WTC11 (cell line): ENCODE results near the gene HOXB5. TPM values are rescaled to one million over a fixed set of nuclear protein-coding genes. Genes with fewer than 3 reads are reported as not detected.

Experiments used
- ATAC-seq: fragments of 200-7000 bp; cut with Tn5 transposase; 2 replicates; pipeline ENCODE4 v1.10.0; 2021; ENCODE audit warnings: mild to moderate bottlenecking, moderate library complexity
- CTCF ChIA-PET: fragments of 300-600 bp; sonication (Branson Sonifier 250); formaldehyde crosslinking; loops from one replicate; lab custom pipeline; 2021; ENCODE audit warnings: antibody characterized with exemption; lab: Charles Lee
- POLR2A ChIA-PET: fragments of 350-600 bp; sonication (Branson Sonifier 250); formaldehyde crosslinking; loops from one replicate; lab custom pipeline; 2021; ENCODE audit warnings: antibody characterized with exemption; lab: Charles Lee
- DNase-seq: peaks from one replicate; pipeline ENCODE4 v3.0.0; 2021; ENCODE audit warnings: low spot score
- H3K27ac Mint-ChIP-seq: 2 replicates; pipeline ENCODE4 v1.8.0; 2021; ENCODE audit warnings: mixed read lengths
- H3K27me3 Mint-ChIP-seq: 2 replicates; pipeline ENCODE4 v1.8.0; 2021; ENCODE audit warnings: low read depth, mild to moderate bottlenecking, moderate library complexity, mixed read lengths
- H3K36me3 Mint-ChIP-seq: 2 replicates; pipeline ENCODE4 v1.8.0; 2021; ENCODE audit warnings: mixed read lengths
- H3K4me1 Mint-ChIP-seq: 2 replicates; pipeline ENCODE4 v1.8.0; 2022; ENCODE audit warnings: mixed read lengths
- H3K4me3 Mint-ChIP-seq: 2 replicates; pipeline ENCODE4 v1.8.0; 2021; ENCODE audit warnings: mild to moderate bottlenecking, moderate library complexity, mixed read lengths
- H3K9me3 Mint-ChIP-seq: 2 replicates; pipeline ENCODE4 v1.8.0; 2021; ENCODE audit warnings: mixed read lengths
- CREM ChIP-seq: sonication (generic); formaldehyde crosslinking; IDR thresholded peaks from 2 replicates; pipeline ENCODE4 v1.8.1; 2022; ENCODE audit warnings: mild to moderate bottlenecking, missing genetic modification reagents, moderate library complexity
- E2F1 ChIP-seq: sonication (generic); formaldehyde crosslinking; IDR thresholded peaks from 2 replicates; pipeline ENCODE4 v1.8.0; 2022; ENCODE audit warnings: mild to moderate bottlenecking, missing genetic modification reagents
- EMX1 ChIP-seq: fragments of 250-450 bp; sonication (Bioruptor Pico); IDR thresholded peaks from 2 replicates; pipeline ENCODE4 v1.8.0; 2021; ENCODE audit warnings: mild to moderate bottlenecking
- FOXJ3 ChIP-seq: sonication (generic); formaldehyde crosslinking; IDR thresholded peaks from 2 replicates; pipeline ENCODE4 v1.9.0; 2021; ENCODE audit warnings: missing genetic modification reagents, mild to moderate bottlenecking, borderline replicate concordance
- GTF2I ChIP-seq: fragments of 250-450 bp; sonication (Bioruptor Pico); conservative IDR thresholded peaks from 2 replicates; pipeline ENCODE4 v1.4.0; 2021; ENCODE audit warnings: mild to moderate bottlenecking
- HMGA2 ChIP-seq: fragments of 250-450 bp; sonication (Bioruptor Pico); IDR thresholded peaks from 2 replicates; pipeline ENCODE4 v1.4.0; 2021; ENCODE audit warnings: mild to moderate bottlenecking, moderate library complexity
- MAX ChIP-seq: sonication (generic); formaldehyde crosslinking; IDR thresholded peaks from 2 replicates; pipeline ENCODE4 v1.8.0; 2022; ENCODE audit warnings: mild to moderate bottlenecking, missing genetic modification reagents
- NFATC4 ChIP-seq: fragments of 250-450 bp; sonication (Bioruptor Pico); IDR thresholded peaks from 2 replicates; pipeline ENCODE4 v1.9.0; 2021; ENCODE audit warnings: mild to moderate bottlenecking
- STAT6 ChIP-seq: sonication (generic); formaldehyde crosslinking; conservative IDR thresholded peaks from 2 replicates; pipeline ENCODE4 v1.8.1; 2023; ENCODE audit warnings: mild to moderate bottlenecking, low read depth, missing genetic modification reagents, moderate library complexity
- TP53 ChIP-seq: sonication (generic); formaldehyde crosslinking; IDR thresholded peaks from 2 replicates; pipeline ENCODE4 v1.8.1; 2023; ENCODE audit warnings: mild to moderate bottlenecking, missing genetic modification reagents
- ZBTB21 ChIP-seq: sonication (generic); formaldehyde crosslinking; IDR thresholded peaks from 2 replicates; pipeline ENCODE4 v1.8.1; 2023; ENCODE audit warnings: mild to moderate bottlenecking, missing genetic modification reagents, borderline replicate concordance
- ZNF671 ChIP-seq: fragments of 250-450 bp; sonication (Bioruptor Pico); IDR thresholded peaks from 2 replicates; pipeline ENCODE4 v1.8.0; 2021; ENCODE audit warnings: mild to moderate bottlenecking
- total RNA-seq: library from RNA; stranded (reverse); gene quantifications from 3 replicates; pipeline ENCODE4 v1.2.3, GENCODE V29; 2021
- TF ChIP-seq, protein P1 (sequence below): fragments of 250-450 bp; sonication (Bioruptor Pico); IDR thresholded peaks from 2 replicates; pipeline ENCODE4 v1.8.0; 2021; ENCODE audit warnings: mild to moderate bottlenecking
- TF ChIP-seq, protein P2 (sequence below): sonication (generic); formaldehyde crosslinking; IDR thresholded peaks from 2 replicates; pipeline ENCODE4 v1.8.1; 2022; ENCODE audit warnings: mild to moderate bottlenecking, moderate library complexity, missing genetic modification reagents

HOXB5 gene
- total RNA-seq, 1 experiment from 2014 or later: not detected

DNA sequence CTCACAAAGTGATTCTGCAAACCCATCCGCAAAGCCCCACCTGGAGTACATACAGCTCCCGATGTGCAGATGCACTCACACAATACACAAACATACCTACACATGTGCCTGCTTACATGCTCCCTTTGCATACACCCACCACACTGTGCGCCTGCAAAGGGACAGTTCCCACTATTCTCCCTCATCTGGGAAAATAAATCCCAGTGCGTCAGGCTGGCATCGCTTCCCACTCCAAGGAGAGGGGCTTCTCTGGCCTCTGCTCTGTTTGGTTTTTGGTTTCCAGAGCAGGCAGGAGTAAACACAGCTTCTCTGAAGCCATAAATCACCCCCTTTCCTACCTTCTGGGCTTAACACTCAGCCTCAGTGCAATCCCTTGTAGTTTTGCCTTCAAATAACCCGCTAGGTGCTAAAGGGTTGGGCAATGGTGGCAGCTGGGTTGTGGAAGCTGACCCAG, 30.2 kb downstream of the HOXB5 start (continued):
- TF ChIP-seq, protein P1, sequence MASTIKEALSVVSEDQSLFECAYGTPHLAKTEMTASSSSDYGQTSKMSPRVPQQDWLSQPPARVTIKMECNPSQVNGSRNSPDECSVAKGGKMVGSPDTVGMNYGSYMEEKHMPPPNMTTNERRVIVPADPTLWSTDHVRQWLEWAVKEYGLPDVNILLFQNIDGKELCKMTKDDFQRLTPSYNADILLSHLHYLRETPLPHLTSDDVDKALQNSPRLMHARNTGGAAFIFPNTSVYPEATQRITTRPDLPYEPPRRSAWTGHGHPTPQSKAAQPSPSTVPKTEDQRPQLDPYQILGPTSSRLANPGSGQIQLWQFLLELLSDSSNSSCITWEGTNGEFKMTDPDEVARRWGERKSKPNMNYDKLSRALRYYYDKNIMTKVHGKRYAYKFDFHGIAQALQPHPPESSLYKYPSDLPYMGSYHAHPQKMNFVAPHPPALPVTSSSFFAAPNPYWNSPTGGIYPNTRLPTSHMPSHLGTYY: no peak
- no peak for TF ChIP-seq MAX (CRISPR knock-in tag)
- TF ChIP-seq EMX1 (CRISPR knock-in tag): no peak
- TF ChIP-seq GTF2I: no peak

DNA sequence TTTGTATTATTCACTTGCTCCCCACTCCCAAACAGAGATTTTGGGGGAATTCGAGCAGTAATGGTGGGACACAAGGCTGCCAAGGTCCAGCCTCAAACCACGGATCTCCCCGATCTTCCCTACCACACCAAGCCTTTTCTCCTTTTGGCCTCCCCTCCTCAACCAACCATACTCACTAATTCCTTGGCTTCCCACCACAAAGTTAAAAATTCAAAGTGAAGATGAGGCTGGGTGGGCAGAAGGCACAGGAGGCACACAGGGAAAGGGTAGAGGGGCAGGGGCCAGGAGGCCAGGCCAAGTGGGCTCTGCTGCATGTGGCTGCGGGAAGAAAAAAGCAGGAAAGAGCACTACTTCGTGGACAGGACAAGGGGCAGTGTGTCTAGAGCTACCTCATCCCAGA, 30.6 kb downstream of the HOXB5 start:
- H3K27me3 Mint-ChIP-seq: peaks cover 62% of the 10 kb centered on the region; the same call in 1 of the 2 replicates
- no peak for TF ChIP-seq STAT6 (CRISPR knock-in tag)
- TF ChIP-seq CREM (CRISPR knock-in tag): no peak
- no peak for TF ChIP-seq TP53 (CRISPR knock-in tag)
- TF ChIP-seq, protein P2, sequence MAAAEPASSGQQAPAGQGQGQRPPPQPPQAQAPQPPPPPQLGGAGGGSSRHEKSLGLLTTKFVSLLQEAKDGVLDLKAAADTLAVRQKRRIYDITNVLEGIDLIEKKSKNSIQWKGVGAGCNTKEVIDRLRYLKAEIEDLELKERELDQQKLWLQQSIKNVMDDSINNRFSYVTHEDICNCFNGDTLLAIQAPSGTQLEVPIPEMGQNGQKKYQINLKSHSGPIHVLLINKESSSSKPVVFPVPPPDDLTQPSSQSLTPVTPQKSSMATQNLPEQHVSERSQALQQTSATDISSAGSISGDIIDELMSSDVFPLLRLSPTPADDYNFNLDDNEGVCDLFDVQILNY (CRISPR knock-in tag): no peak
- TF ChIP-seq EMX1 (CRISPR knock-in tag): no peak
- TF ChIP-seq, all 79 proteins: peak for 0
- no peak for DNase-seq
- no peak overlapping the region for H3K27ac Mint-ChIP-seq
- no peak for ATAC-seq
- ChIA-PET POLR2A (interaction anchor here (0.8 kb wide), 1 partner anchor 8 kb away, joined by 3 read pairs; no protein-coding TSS in a partner anchor), CTCF (interaction anchor here (0.7 to 2.3 kb wide), 3 partner anchors 19 to 74 kb away, joined by 3 to 8 read pairs (median 4); no protein-coding TSS in a partner anchor)
- H3K4me3 Mint-ChIP-seq: no peak overlapping the region
- no peaks in the 10 kb centered on the region for H3K9me3 Mint-ChIP-seq
- no peaks in the 10 kb centered on the region for H3K36me3 Mint-ChIP-seq
- peaks cover 29% of the 10 kb centered on the region for H3K4me1 Mint-ChIP-seq

- H3K9me3 Mint-ChIP-seq: no peaks in the 10 kb centered on the region
- TF ChIP-seq E2F1 (CRISPR knock-in tag) (no peak), NFATC4 (CRISPR knock-in tag) (no peak), ZNF671 (CRISPR knock-in tag) (no peak), FOXJ3 (CRISPR knock-in tag) (no peak), ZBTB21 (CRISPR knock-in tag) (no peak), HMGA2 (CRISPR knock-in tag) (no peak)
- no peak for DNase-seq
- CTCF ChIA-PET: interaction anchor here (0.6 to 2.3 kb wide), 3 partner anchors 74 to 103 kb away, joined by 3 to 8 read pairs (median 3); no protein-coding TSS in a partner anchor
- peaks cover 69% of the 10 kb centered on the region; the same call in 1 of the 2 replicates for H3K27me3 Mint-ChIP-seq
- peak; percentile 16; the same call in 1 of the 2 replicates for ATAC-seq
- H3K36me3 Mint-ChIP-seq: no peaks in the 10 kb centered on the region
- H3K4me3 Mint-ChIP-seq: no peak overlapping the region
- no peak overlapping the region for H3K27ac Mint-ChIP-seq
- H3K4me1 Mint-ChIP-seq: peaks cover 29% of the 10 kb centered on the region
- POLR2A ChIA-PET: no interaction called here
These were observed 31.4 kb downstream of the HOXB5 start for GRCh38 chr17:48561884-48562810.
